ENCODE measurements around the gene CLTA. TPM values are rescaled to one million over a fixed set of nuclear protein-coding genes. Genes with fewer than 3 reads are reported as not detected.
"Not testable (repeated sequence)": the region's sequence is repeated elsewhere in the genome, so short reads cannot be mapped to it uniquely, and the experiment has no call there.

CLTA gene
- total RNA-seq, 4 donors from 2014 or later: 136 to 195 (median 158) TPM

DNA sequence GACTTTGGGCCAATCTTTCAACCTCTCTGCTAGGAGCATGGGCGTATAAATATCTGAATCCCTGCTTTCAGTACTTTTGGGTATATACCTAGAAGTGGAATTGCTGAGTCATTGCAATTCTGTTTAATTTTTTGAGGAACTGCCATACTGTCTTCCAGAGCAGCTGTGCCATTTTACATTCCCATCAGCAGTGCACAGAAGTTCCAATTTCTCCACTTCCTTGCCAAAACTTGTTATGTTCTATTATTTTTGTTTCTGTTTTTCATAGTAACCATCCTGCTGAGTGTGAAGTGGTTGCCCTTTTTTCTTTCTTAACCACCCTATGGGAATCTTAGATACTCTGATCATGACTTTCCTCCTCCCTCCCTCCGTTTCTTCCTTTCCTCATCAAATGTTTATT lies 32.6 kb upstream of the CLTA start:
- Histone ChIP-seq H3K9me3 (no peaks in the 10 kb centered on the region), H3K36me3 (peaks cover 0 to 17% of the 10 kb centered on the region in 2 donors), H3K4me1 (peaks cover 3 to 77% (median 46%) of the 10 kb centered on the region in 3 donors), H3K4me3 (no peak overlapping the region), H3K27ac (peak overlapping the region; percentile 15 to 85 (median 81)), H3K27me3 (no peaks in the 10 kb centered on the region)
- 29% methylated on average over 2 of the region's 2 CpGs; no CpG with 5 or more reads in 1 of the 2 donors for WGBS, 2 donors (ENCODE audit: low coverage in 1 of 2)
- TF ChIP-seq POLR2AphosphoS5 (IDR thresholded peaks at IDR 0.05) (peak; percentile 65), POLR2A (IDR thresholded peaks at IDR 0.05) (no peak)
- peak; percentile 38 for ATAC-seq

DNA sequence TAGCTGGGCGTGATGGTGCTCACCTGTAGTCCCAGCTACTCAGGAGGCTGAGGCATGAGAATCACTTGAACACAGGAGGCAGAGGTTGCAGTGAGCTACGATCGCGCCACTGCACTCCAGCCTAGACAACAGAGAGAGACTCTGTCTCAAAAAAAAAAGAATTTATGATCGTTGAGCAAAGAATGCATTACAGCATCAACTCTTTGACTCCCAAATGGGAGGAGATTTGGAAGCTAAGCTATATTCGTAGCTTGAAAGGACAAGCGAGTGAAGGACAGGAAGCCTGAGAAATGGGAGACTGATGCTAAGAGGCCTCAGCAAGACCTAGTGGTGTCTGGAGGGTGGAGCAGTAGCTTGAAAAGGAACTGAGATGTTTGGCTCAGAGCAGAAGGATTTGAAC lies 31.8 kb upstream of the CLTA start:
- H3K4me3 ChIP-seq: no peak overlapping the region
- H3K27ac ChIP-seq: peak overlapping the region; percentile 31 to 85 (median 81)
- H3K36me3 ChIP-seq: peaks cover 0 to 17% of the 10 kb centered on the region in 2 donors
- ATAC-seq: peak; percentile 33
- H3K9me3 ChIP-seq: no peaks in the 10 kb centered on the region
- 4 to 54% methylated on average over 3 to 7 of the region's 7 CpGs for WGBS, 2 donors (ENCODE audit: low coverage in 1 of 2)
- H3K4me1 ChIP-seq: peaks cover 5 to 77% (median 51%) of the 10 kb centered on the region in 3 donors
- no peaks in the 10 kb centered on the region for H3K27me3 ChIP-seq
- TF ChIP-seq POLR2AphosphoS5 (IDR thresholded peaks at IDR 0.05) (peak; percentile 14), EP300 (IDR thresholded peaks at IDR 0.05) (no peak)

DNA sequence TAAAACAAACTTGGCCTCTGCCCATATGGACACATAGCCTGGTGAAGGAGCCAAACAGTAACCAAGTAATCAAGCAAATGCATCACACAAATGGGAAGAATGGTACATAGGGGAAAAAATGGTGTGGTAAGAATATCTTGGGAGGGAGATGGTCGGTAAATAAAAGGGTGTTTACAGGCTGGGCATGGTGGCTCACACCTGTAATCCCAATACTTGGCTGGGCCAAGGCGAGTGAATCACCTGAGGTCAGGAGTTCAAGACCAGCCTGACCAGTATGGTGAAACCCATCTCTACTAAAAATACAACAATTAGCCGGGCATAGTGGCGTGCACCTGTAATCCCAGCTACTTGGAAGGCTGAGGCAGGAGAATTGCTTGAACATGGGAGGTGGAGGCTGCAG lies 31.2 kb upstream of the CLTA start:
- H3K4me1 ChIP-seq: peaks cover 5 to 77% (median 47%) of the 10 kb centered on the region in 3 donors
- not testable (repeated sequence) for H3K27me3 ChIP-seq, H3K9me3 ChIP-seq, ATAC-seq, H3K4me3 ChIP-seq
- WGBS, 2 donors (ENCODE audit: low coverage in 1 of 2): 81 to 90% methylated on average over 2 to 3 of the region's 4 CpGs
- peaks cover 0 to 17% of the 10 kb centered on the region in 2 donors for H3K36me3 ChIP-seq
- peak overlapping the region; percentile 31 to 85 (median 81) for H3K27ac ChIP-seq

DNA sequence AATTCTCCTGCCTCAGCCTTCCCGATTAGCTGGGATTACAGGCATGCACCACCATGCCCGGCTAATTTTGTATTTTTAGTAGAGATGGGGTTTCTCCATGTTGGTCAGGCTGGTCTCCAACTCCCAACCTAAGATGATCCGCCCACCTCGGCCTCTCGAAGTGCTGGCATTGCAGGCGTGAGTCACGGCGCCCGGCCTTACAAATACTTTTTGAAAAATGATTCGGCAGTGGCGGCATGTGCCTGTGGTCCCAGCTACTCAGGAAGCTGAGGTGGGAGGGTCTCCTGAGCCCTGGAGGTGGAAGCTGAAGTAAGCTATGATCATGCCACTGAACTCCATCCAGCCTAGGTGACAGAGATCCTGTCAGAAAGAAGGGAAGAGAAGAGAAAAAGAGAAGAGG lies 30.6 kb upstream of the CLTA start:
- H3K27me3 ChIP-seq: not testable (repeated sequence)

DNA sequence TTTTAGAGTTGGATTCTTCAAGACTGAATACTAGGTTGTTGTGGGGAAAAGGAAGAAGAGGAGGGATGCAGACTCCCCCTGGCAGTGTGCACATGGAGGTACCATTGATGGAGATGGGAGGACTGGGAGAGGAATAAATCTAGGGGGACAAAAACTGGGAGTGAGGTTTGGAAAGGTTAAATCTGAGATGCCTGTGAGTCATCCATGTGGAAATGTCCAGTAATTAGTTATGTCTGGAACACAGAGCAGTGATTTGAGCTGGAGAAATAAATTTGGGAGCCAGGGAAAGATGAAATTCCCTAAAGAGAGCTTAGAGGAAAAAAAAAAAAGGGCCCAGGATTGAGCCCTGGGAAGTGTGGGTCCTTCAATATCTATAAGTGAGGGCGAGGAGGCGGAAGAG lies 29.5 kb upstream of the CLTA start:
- TF ChIP-seq POLR2A (IDR thresholded peaks at IDR 0.05) (no peak), POLR2AphosphoS5 (IDR thresholded peaks at IDR 0.05) (peak; percentile 30), EP300 (IDR thresholded peaks at IDR 0.05) (no peak)
- peaks cover 0 to 12% of the 10 kb centered on the region in 2 donors for H3K36me3 ChIP-seq
- H3K27ac ChIP-seq: peak overlapping the region in 3 of 4 donors; percentile 72 to 85 (median 84)
- WGBS, 2 donors (ENCODE audit: low coverage in 1 of 2): 34 to 86% methylated on average over 2 of the region's 2 CpGs
- no peak overlapping the region for H3K4me3 ChIP-seq
- no peaks in the 10 kb centered on the region for H3K27me3 ChIP-seq
- H3K4me1 ChIP-seq: peaks cover 5 to 82% (median 38%) of the 10 kb centered on the region in 3 donors
- H3K9me3 ChIP-seq: no peaks in the 10 kb centered on the region
- ATAC-seq: no peak

More for the DNA sequence above, 30.6 kb upstream of the CLTA start:
- H3K9me3 ChIP-seq, ATAC-seq, H3K4me3 ChIP-seq: not testable (repeated sequence)
- Histone ChIP-seq H3K36me3 (peaks cover 0 to 17% of the 10 kb centered on the region in 2 donors), H3K27ac (peak overlapping the region in 2 of 4 donors; percentile 84 to 85), H3K4me1 (peaks cover 5 to 77% (median 41%) of the 10 kb centered on the region in 3 donors)
- 66 to 83% methylated on average over 2 of the region's 11 CpGs for WGBS, 2 donors (ENCODE audit: low coverage in 1 of 2)

DNA sequence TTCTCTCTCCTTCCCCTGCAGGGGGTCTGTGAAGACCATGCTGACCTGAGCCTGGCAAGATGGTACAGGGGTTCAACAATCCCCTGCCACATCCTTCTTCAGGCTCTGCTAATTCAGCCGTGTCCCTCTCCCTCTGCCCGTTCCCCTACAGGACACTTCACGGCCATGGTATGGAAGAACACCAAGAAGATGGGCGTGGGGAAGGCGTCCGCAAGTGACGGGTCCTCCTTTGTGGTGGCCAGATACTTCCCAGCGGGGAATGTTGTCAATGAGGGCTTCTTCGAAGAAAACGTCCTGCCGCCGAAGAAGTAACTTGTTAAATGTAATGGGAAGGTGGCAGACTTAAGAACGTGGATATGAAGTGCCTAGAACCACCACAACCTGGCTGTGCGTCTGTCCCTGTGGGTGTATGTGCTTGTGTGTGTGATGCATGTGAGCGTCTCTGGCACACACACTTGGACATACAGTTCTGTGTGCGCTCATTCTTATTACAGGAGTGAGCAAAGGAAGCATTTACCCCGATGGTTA lies 28.4 kb upstream of the CLTA start:
- WGBS, 2 donors (ENCODE audit: low coverage in 1 of 2): 33 to 80% methylated on average over 3 to 5 of the region's 17 CpGs
- Histone ChIP-seq H3K9me3 (no peaks in the 10 kb centered on the region), H3K4me3 (no peak overlapping the region), H3K4me1 (peaks cover 5 to 92% (median 38%) of the 10 kb centered on the region in 3 donors), H3K27ac (peak overlapping the region in 3 of 4 donors; percentile 72 to 85 (median 84)), H3K27me3 (no peaks in the 10 kb centered on the region), H3K36me3 (peaks cover 0 to 2% of the 10 kb centered on the region in 2 donors)
- TF ChIP-seq POLR2A (IDR thresholded peaks at IDR 0.05) (no peak), EP300 (IDR thresholded peaks at IDR 0.05) (no peak), POLR2AphosphoS5 (IDR thresholded peaks at IDR 0.05) (no peak)
- TF ChIP-seq, protein P1, sequence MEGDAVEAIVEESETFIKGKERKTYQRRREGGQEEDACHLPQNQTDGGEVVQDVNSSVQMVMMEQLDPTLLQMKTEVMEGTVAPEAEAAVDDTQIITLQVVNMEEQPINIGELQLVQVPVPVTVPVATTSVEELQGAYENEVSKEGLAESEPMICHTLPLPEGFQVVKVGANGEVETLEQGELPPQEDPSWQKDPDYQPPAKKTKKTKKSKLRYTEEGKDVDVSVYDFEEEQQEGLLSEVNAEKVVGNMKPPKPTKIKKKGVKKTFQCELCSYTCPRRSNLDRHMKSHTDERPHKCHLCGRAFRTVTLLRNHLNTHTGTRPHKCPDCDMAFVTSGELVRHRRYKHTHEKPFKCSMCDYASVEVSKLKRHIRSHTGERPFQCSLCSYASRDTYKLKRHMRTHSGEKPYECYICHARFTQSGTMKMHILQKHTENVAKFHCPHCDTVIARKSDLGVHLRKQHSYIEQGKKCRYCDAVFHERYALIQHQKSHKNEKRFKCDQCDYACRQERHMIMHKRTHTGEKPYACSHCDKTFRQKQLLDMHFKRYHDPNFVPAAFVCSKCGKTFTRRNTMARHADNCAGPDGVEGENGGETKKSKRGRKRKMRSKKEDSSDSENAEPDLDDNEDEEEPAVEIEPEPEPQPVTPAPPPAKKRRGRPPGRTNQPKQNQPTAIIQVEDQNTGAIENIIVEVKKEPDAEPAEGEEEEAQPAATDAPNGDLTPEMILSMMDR (IDR thresholded peaks at IDR 0.05): no peak
- ATAC-seq: no peak

DNA sequence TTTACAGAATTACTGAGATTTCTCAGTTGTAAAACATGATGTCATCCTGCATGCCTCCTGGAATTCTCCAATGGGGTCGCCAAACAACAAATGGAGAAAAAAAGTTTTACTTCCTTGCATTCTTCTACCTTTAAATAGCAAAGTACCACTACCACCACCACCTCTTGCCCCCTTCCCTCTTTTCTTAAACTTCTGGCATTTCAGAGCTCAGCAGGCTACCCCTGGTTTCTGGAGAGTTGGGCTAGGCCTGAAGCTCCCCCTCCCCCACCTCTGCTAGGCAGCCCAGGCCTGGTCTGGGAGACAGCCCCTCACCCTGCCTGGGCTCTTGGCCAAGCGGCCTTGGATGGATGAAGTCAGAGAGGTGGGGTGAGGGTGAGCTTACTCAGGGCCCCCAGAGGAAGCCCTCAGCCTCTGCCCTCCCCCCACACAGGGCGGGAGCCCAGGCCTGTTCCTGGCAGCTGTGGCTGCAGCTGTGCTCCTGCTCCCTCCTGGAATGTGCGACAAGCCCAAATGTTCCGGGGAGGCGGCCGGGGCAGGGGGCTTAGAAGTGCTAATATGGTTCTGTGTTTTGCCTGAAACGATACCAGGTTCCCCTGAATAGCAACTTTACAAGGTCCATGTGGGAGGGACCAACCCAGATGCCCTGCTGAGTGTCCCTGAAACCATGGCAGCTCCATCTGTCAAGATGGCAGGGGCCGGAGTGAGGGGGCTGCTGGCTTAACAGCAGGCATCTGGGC lies 27.5 kb upstream of the CLTA start:
- Histone ChIP-seq H3K4me1 (peaks cover 5 to 85% (median 33%) of the 10 kb centered on the region in 3 donors), H3K27me3 (no peaks in the 10 kb centered on the region), H3K4me3 (no peak overlapping the region), H3K36me3 (no peaks in the 10 kb centered on the region), H3K27ac (peak overlapping the region; percentile 74 to 90 (median 84)), H3K9me3 (no peaks in the 10 kb centered on the region)
- TF ChIP-seq POLR2AphosphoS5 (IDR thresholded peaks at IDR 0.05) (peak; percentile 54), POLR2A (IDR thresholded peaks at IDR 0.05) (no peak)
- WGBS, 2 donors (ENCODE audit: low coverage in 1 of 2): 8 to 22% methylated on average over 1 to 2 of the region's 9 CpGs
- peak; percentile 43 for ATAC-seq

Data from gastroesophageal sphincter (tissue), 4 donors.